Fibroblast of mammary gland (primary cell): Measurements from ENCODE around the gene RETREG3.
"Not testable (repeated sequence)": the region's sequence is repeated elsewhere in the genome, so short reads cannot be mapped to it uniquely, and the experiment has no call there.

Source experiments
- DNase-seq: peaks from one replicate; pipeline ENCODE4 v3.0.0-alpha.2; 2010; ENCODE audit warnings: low read depth
- H3K4me3 ChIP-seq: 2 replicates; pipeline ENCODE4 v1.5.1; 2011; ENCODE audit warnings: low read depth, mild to moderate bottlenecking, low read length, moderate library complexity; ENCODE audit not compliant: control insufficient read depth
- CTCF ChIP-seq: conservative IDR thresholded peaks from 2 replicates; pipeline ENCODE4 v1.5.1; 2011; ENCODE audit warnings: low read depth, low read length, inconsistent platforms; ENCODE audit not compliant: control insufficient read depth, insufficient read depth

Gene RETREG3

GRCh38 chr17:42647778-42648177 is 38.6 kb upstream of the RETREG3 start:
- no peak overlapping the region for H3K4me3 ChIP-seq
- no peak for DNase-seq
- no peak for TF ChIP-seq CTCF

GRCh38 chr17:42642336-42642735 is 33.2 kb upstream of the RETREG3 start:
- no peak overlapping the region for H3K4me3 ChIP-seq
- TF ChIP-seq CTCF = no peak
- DNase-seq = no peak

- H3K4me3 ChIP-seq = no peak overlapping the region
- no peak for TF ChIP-seq CTCF
- no peak for DNase-seq
Observed at GRCh38 chr17:42640121-42640520, 30.9 kb upstream of the RETREG3 start.

- DNase-seq = no peak
- no peak for TF ChIP-seq CTCF
- H3K4me3 ChIP-seq = no peak overlapping the region
Observed at GRCh38 chr17:42639525-42640113, 30.4 kb upstream of the RETREG3 start.

GRCh38 chr17:42632949-42633444 is 23.8 kb upstream of the RETREG3 start:
- no peak overlapping the region for H3K4me3 ChIP-seq
- DNase-seq = no peak
- no peak for TF ChIP-seq CTCF

- TF ChIP-seq CTCF = no peak
- no peak overlapping the region for H3K4me3 ChIP-seq
- no peak for DNase-seq
Observed at GRCh38 chr17:42629411-42630009, 20.3 kb upstream of the RETREG3 start.

GRCh38 chr17:42627032-42627764 is 18.0 kb upstream of the RETREG3 start:
- H3K4me3 ChIP-seq, DNase-seq: not testable (repeated sequence)
